NCI-H2107 treated with DMSO at 0.1 percent for 48 hours (cell line): ENCODE measurements around the gene SLC17A1.

ENCODE experiments used
- DNase-seq: peaks from one replicate; lab custom pipeline; 2025; ENCODE audit not compliant: unreplicated experiment; lab: John Stamatoyannopoulos, UW

SLC17A1 gene

GRCh38 chr6:25833136-25833535, 1.3 kb upstream of the SLC17A1 start:
- DNase-seq: no peak

- no peak for DNase-seq
Measured at GRCh38 chr6:25832670-25833069, 818 bp upstream of the SLC17A1 start.

GRCh38 chr6:25832307-25832662, 433 bp upstream of the SLC17A1 start:
- DNase-seq: no peak

GRCh38 chr6:25830458-25830857, 1.4 kb downstream of the SLC17A1 start:
- DNase-seq: no peak

- no peak for DNase-seq
Measured at GRCh38 chr6:25829375-25829774, 2.5 kb downstream of the SLC17A1 start.

GRCh38 chr6:25821341-25821740, 10.5 kb downstream of the SLC17A1 start:
- DNase-seq: no peak

GRCh38 chr6:25816252-25816651, 15.6 kb downstream of the SLC17A1 start:
- DNase-seq: no peak

- no peak for DNase-seq
Measured at GRCh38 chr6:25815194-25815593, 16.7 kb downstream of the SLC17A1 start.

- no peak for DNase-seq
Measured at GRCh38 chr6:25804804-25805203, 27.0 kb downstream of the SLC17A1 start.

GRCh38 chr6:25801436-25801835, 30.4 kb downstream of the SLC17A1 start:
- DNase-seq: no peak

- DNase-seq: no peak
Measured at GRCh38 chr6:25794784-25795183, 37.1 kb downstream of the SLC17A1 start.

- DNase-seq: no peak
Measured at GRCh38 chr6:25793970-25794369, 37.9 kb downstream of the SLC17A1 start.

- DNase-seq: no peak
Measured at GRCh38 chr6:25792016-25792415, 39.8 kb downstream of the SLC17A1 start.

GRCh38 chr6:25789475-25789874, 42.4 kb downstream of the SLC17A1 start:
- no peak for DNase-seq

- no peak for DNase-seq
Measured at GRCh38 chr6:25788305-25788922, 43.4 kb downstream of the SLC17A1 start.

- DNase-seq: no peak
Measured at GRCh38 chr6:25787428-25787827, 44.4 kb downstream of the SLC17A1 start.

- DNase-seq: no peak
Measured at GRCh38 chr6:25781134-25781533, 50.7 kb downstream of the SLC17A1 start.

GRCh38 chr6:25777856-25778649, 53.8 kb downstream of the SLC17A1 start:
- no peak for DNase-seq

GRCh38 chr6:25777031-25777430, 54.8 kb downstream of the SLC17A1 start:
- no peak for DNase-seq

GRCh38 chr6:25774120-25774715, 57.6 kb downstream of the SLC17A1 start:
- peak; percentile 7 for DNase-seq

GRCh38 chr6:25769983-25770382, 61.9 kb downstream of the SLC17A1 start:
- DNase-seq: no peak

- DNase-seq: no peak
Measured at GRCh38 chr6:25768566-25768965, 63.3 kb downstream of the SLC17A1 start.
